BE2C (cell line): ENCODE results near the gene MTARC1.

Source experiments
- DNase-seq: peaks from one replicate; pipeline ENCODE4 v3.0.0-alpha.2; 2020
- H3K27me3 ChIP-seq: fragments of 250-450 bp; sonication (Bioruptor Pico); 2 replicates; pipeline ENCODE4 v1.5.1; 2020; ENCODE audit warnings: mild to moderate bottlenecking
- H3K36me3 ChIP-seq: fragments of 250-450 bp; sonication (Bioruptor Pico); 2 replicates; pipeline ENCODE4 v1.5.1; 2020; ENCODE audit warnings: mild to moderate bottlenecking
- H3K4me1 ChIP-seq: fragments of 250-450 bp; sonication (Bioruptor Pico); 2 replicates; pipeline ENCODE4 v1.5.1; 2020
- H3K4me3 ChIP-seq: 2 replicates; pipeline ENCODE4 v1.5.1; 2011; ENCODE audit warnings: low read depth, low read length
- H3K9me3 ChIP-seq: fragments of 250-450 bp; sonication (Bioruptor Pico); 2 replicates; pipeline ENCODE4 v1.5.1; 2020
- TF ChIP-seq, protein P1 (sequence below): IDR thresholded peaks from 2 replicates; pipeline ENCODE4 v1.5.1; 2012; ENCODE audit warnings: mild to moderate bottlenecking, low read depth, low read length

The MTARC1 gene

DNA sequence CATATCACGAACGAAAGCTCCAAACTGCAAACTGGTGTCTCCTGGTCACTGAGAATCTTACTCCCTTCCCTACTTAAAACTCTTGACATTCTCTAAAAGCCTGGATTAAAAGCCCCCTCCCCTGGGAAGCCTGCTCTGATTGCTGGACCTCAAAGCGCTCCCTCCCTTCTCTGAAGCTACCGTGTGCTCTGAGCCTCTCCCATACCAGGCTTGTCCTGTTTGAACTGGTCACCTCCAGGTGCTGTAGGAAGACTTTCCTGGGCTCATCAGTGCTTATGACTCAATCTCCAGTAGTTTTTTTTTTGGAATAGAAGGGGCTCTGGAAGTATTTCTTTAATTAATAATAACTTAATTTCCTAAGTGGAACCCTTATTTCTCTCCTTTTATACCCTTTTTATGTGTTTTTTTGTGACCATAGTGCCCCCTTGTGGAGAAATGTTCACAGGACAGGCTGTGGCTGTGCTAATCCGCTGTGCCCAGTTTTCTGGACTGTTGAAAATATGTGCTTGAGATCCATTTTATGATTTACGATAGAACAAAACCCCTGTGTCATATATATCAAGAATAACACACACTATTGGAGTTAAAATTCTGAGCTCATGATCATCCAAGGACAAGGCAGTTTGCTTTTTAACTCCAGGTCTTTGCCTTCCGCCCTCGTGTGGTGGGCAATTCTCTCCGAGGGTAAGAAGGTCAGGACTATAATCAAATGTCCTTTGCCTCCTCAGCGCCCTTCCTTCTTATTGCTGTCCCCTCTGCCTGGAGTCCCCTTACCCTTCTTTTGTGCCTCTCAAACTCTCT lies 16.9 kb downstream of the MTARC1 start:
- H3K27me3 ChIP-seq: no peaks in the 10 kb centered on the region
- H3K4me3 ChIP-seq: no peak overlapping the region
- H3K36me3 ChIP-seq: no peaks in the 10 kb centered on the region
- no peaks in the 10 kb centered on the region for H3K9me3 ChIP-seq
- no peaks in the 10 kb centered on the region for H3K4me1 ChIP-seq
- TF ChIP-seq, protein P1, sequence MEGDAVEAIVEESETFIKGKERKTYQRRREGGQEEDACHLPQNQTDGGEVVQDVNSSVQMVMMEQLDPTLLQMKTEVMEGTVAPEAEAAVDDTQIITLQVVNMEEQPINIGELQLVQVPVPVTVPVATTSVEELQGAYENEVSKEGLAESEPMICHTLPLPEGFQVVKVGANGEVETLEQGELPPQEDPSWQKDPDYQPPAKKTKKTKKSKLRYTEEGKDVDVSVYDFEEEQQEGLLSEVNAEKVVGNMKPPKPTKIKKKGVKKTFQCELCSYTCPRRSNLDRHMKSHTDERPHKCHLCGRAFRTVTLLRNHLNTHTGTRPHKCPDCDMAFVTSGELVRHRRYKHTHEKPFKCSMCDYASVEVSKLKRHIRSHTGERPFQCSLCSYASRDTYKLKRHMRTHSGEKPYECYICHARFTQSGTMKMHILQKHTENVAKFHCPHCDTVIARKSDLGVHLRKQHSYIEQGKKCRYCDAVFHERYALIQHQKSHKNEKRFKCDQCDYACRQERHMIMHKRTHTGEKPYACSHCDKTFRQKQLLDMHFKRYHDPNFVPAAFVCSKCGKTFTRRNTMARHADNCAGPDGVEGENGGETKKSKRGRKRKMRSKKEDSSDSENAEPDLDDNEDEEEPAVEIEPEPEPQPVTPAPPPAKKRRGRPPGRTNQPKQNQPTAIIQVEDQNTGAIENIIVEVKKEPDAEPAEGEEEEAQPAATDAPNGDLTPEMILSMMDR: peak; percentile 74
- no peak for DNase-seq

DNA sequence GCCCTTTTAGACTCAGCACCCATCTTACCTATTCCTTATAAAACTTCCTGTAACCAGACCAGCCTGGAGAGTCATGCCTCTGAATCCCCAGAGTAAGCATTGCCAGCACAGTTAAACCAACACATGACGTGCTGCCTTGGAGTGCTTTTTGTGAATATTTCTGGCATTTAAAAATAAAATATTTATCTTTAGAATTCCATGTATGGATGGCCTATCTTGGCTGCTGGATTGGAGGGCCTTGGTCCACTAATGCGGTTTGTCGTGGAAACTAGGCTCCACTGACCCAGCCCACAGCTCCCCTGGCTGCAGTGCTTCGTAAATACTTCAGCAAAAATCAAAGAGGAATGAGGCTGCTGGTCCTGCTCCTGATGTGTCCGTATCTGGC lies 17.5 kb downstream of the MTARC1 start:
- Histone ChIP-seq H3K27me3 (no peaks in the 10 kb centered on the region), H3K36me3 (no peaks in the 10 kb centered on the region), H3K9me3 (no peaks in the 10 kb centered on the region), H3K4me1 (no peaks in the 10 kb centered on the region), H3K4me3 (no peak overlapping the region)
- TF ChIP-seq, protein P1: no peak
- no peak for DNase-seq

DNA sequence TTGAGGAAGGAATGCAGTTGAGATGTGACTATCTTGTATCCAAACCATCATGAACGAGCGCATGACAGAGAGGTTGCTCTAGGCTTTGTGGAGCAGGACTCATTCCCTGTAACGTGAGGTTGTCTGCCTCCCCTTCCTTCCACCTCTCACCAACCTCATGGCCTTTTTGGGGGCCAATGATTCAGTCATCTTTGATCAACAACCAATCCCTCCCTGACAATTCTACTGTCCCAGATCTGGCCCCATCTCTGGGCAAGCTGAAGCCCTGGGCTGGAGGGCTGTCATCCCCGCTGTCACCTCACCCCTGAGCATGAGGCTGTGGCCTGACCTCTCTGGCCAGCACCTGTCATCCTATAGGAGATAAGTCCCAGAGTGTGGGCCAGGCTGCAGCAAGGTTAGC lies 19.7 kb downstream of the MTARC1 start:
- DNase-seq: no peak
- no peaks in the 10 kb centered on the region for H3K36me3 ChIP-seq
- no peaks in the 10 kb centered on the region for H3K4me1 ChIP-seq
- H3K4me3 ChIP-seq: no peak overlapping the region
- H3K27me3 ChIP-seq: no peaks in the 10 kb centered on the region
- TF ChIP-seq, protein P1: no peak
- H3K9me3 ChIP-seq: no peaks in the 10 kb centered on the region

DNA sequence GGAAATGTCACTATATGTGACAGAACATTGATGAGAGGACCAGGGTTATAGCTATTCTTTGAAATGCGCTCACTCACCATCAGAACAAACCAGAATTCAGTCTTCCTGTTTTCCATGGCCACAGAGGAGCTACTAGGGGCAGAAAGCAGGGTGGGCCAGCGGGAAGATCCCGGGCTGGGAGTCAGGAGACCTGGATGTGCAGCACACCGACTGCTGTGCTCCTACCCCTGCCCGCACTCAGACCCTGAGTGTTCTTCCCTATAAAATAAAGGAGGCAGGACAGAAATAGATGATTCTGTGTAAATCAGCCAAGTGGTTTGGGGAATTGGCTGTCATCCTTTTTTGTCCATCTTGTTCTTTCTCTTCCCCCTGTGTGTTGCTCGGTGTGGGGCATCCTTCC lies 21.0 kb downstream of the MTARC1 start:
- no peak for DNase-seq
- TF ChIP-seq, protein P1: no peak
- Histone ChIP-seq H3K9me3 (no peaks in the 10 kb centered on the region), H3K4me1 (no peaks in the 10 kb centered on the region), H3K36me3 (no peaks in the 10 kb centered on the region), H3K4me3 (no peak overlapping the region), H3K27me3 (no peaks in the 10 kb centered on the region)

DNA sequence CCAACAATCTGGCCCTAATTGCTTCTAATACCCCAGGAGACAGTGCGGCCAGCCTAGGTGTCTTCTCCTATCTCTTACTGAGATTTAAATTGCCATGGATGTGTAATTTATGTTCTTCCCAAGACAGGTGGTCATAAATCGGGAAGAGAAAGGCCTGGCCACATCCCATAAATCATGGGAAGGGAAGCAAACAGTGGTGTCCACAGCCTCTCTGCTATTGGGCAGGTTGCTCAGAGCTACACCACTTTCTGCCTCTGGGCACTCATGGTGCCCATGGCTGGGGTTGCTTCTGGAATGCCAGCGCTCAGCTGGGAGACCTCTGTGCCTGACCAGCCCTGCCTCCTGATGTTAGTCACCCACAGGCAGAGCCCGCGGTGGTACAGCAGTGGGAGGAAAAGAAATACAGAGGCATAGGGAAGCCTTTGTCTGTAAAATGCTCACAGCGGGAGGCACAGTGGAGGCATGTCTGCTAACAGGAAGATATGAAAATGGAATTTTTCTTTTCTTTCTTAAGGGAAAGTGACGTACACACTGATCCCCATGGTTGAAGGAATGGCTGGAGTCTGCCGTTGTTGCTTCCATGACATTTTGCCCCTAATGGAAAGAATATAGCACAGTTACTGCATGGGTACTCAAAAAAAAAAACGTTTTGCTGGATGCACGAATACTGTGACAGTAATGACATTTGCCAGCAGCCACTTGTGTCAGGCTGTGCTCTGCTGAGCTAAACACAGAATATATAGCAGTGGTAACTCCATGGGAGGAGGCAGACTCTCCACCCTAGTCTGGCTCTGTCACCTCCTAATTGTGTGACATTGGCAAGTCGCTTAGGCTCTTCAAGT lies 21.9 kb downstream of the MTARC1 start:
- Histone ChIP-seq H3K4me3 (no peak overlapping the region), H3K27me3 (no peaks in the 10 kb centered on the region), H3K4me1 (no peaks in the 10 kb centered on the region), H3K9me3 (no peaks in the 10 kb centered on the region), H3K36me3 (no peaks in the 10 kb centered on the region)
- TF ChIP-seq, protein P1: no peak
- no peak for DNase-seq

DNA sequence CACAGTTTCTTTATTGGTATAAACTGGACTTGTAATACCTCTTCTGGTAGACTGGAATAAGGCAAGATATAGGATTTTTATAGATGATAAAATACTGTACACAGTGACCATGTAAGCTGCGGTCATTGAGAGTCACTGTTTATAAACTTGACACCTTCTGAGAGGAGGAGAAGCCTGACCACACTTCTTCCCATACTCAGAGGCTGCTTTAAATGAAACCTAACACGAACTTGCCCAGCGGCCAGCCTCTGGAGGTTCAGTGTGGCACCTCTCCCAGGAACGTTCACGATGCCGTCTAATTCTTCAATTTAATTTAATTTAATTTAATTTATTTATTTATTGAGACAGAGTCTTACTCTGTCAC lies 22.5 kb downstream of the MTARC1 start:
- H3K27me3 ChIP-seq: no peaks in the 10 kb centered on the region
- no peaks in the 10 kb centered on the region for H3K4me1 ChIP-seq
- TF ChIP-seq, protein P1: no peak
- H3K4me3 ChIP-seq: no peak overlapping the region
- no peaks in the 10 kb centered on the region for H3K9me3 ChIP-seq
- no peaks in the 10 kb centered on the region for H3K36me3 ChIP-seq
- no peak for DNase-seq
